Activated naive CD8-positive, alpha-beta T cell treated with anti-CD3 and anti-CD28 coated beads, Interleukin-2, amount 10 ng/mL, durations not matched to agents 7 days and 5 days (primary cell): ENCODE data around the gene TBXA2R. TPM values are rescaled to one million over a fixed set of nuclear protein-coding genes. Genes with fewer than 3 reads are reported as not detected.
"Not testable (repeated sequence)": the region's sequence is repeated elsewhere in the genome, so short reads cannot be mapped to it uniquely, and the experiment has no call there.

Experiments used
- ATAC-seq: fragments of 150-1000 bp; cut with Tn5 transposase; one replicate; pipeline ENCODE4 v1.10.0; 2021; ENCODE audit warnings: low read depth, moderate library complexity
- POLR2A ChIA-PET: fragments of 350-600 bp; sonication (Branson Sonifier 250); formaldehyde crosslinking; loops from one replicate; lab custom pipeline; 2021; ENCODE audit warnings: antibody characterized with exemption; lab: Charles Lee
- DNase-seq: peaks from one replicate; pipeline ENCODE4 v3.0.0; 2021
- H3K27ac Mint-ChIP-seq: one replicate; pipeline ENCODE4 v1.8.0; 2022; ENCODE audit warnings: mild to moderate bottlenecking, mixed read lengths
- H3K27me3 Mint-ChIP-seq: one replicate; pipeline ENCODE4 v1.8.0; 2022; ENCODE audit warnings: mild to moderate bottlenecking, moderate library complexity, mixed read lengths
- H3K36me3 Mint-ChIP-seq: one replicate; pipeline ENCODE4 v1.8.0; 2021; ENCODE audit warnings: mild to moderate bottlenecking, mixed read lengths
- H3K4me1 Mint-ChIP-seq: one replicate; pipeline ENCODE4 v1.8.0; 2021; ENCODE audit warnings: mixed read lengths
- H3K4me3 Mint-ChIP-seq: one replicate; pipeline ENCODE4 v1.8.0; 2022; ENCODE audit warnings: mild to moderate bottlenecking, moderate library complexity, mixed read lengths
- H3K9me3 Mint-ChIP-seq: one replicate; pipeline ENCODE4 v1.8.0; 2021; ENCODE audit warnings: mixed read lengths
- total RNA-seq, 2 experiments: library from RNA; stranded (reverse); gene quantifications; one replicate each; pipeline ENCODE4 v1.2.3, GENCODE V29; 2021

TBXA2R gene
- total RNA-seq, 2 experiments from 2014 or later = 1.7 to 2.1 TPM

DNA sequence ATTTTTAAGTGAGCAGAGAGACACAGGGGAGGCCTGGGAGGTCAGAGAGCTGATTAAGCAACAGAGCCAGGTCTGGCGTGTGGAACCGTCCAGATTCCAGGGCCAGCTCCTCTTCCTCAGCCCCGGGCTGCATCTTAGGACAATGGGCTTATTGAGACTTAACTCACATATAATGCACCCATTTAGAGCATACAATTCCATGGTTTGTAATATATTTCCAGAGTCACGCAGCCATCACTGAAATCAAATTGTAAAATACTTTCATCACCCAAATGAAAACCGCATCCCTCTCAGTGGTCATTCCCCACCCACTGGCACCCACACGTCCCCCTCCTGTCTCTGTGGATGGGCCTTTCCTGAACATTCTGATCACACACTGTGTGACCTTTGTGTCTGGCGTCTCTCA, 36.1 kb downstream of the TBXA2R start:
- H3K4me1 Mint-ChIP-seq = peaks cover 8% of the 10 kb centered on the region
- POLR2A ChIA-PET = no interaction called here
- H3K9me3 Mint-ChIP-seq = no peaks in the 10 kb centered on the region
- ATAC-seq (no peak), DNase-seq (no peak)
- H3K36me3 Mint-ChIP-seq = peaks cover 2% of the 10 kb centered on the region
- no peak overlapping the region for H3K27ac Mint-ChIP-seq
- H3K27me3 Mint-ChIP-seq = no peaks in the 10 kb centered on the region
- H3K4me3 Mint-ChIP-seq = no peak overlapping the region

DNA sequence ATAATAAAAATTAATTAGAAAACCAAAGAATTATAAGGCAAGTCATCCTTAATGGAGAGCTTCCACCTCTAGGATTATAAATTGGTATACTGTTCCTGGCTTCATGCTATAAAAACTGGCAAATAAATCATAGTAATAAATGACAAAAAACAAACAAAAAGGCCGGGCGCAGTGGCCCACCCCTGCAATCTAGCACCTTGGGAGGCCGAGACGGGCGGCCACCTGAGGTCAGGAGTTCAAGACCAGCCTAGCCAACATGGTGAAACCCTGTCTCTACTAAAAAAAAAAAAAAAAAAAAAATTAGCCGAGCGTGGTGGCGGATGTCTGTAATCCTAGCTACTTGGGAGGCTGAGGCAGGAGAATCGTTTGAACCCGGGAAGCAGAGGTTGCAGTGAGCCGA, 36.6 kb downstream of the TBXA2R start:
- H3K27ac Mint-ChIP-seq, H3K4me1 Mint-ChIP-seq, ATAC-seq, H3K36me3 Mint-ChIP-seq, DNase-seq, POLR2A ChIA-PET, H3K9me3 Mint-ChIP-seq, H3K27me3 Mint-ChIP-seq, H3K4me3 Mint-ChIP-seq: not testable (repeated sequence)

DNA sequence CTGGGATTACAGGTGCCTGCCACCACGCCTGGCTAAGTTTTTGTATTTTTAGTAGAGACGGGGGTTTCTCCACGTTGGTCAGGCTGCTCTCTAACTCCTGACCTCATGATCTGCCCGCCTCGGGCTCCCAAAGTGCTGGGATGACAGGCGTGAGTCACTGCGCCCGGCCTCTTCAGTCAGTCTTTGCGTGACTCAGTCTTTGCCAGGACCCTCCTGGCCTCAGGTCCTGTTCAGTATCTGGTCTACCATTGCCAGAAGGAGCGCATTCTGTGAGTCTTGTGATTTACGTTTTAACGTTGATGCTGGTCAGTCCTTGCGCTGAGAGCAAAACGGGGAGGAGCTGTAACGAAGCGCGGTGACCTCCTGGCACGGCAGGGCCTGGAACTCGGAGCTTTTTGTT, 41.5 kb downstream of the TBXA2R start:
- H3K4me1 Mint-ChIP-seq = no peaks in the 10 kb centered on the region
- H3K27ac Mint-ChIP-seq = no peak overlapping the region
- H3K4me3 Mint-ChIP-seq = no peak overlapping the region
- POLR2A ChIA-PET = no interaction called here
- H3K36me3 Mint-ChIP-seq = no peaks in the 10 kb centered on the region
- no peaks in the 10 kb centered on the region for H3K27me3 Mint-ChIP-seq
- ATAC-seq (no peak), DNase-seq (no peak)
- H3K9me3 Mint-ChIP-seq = no peaks in the 10 kb centered on the region

DNA sequence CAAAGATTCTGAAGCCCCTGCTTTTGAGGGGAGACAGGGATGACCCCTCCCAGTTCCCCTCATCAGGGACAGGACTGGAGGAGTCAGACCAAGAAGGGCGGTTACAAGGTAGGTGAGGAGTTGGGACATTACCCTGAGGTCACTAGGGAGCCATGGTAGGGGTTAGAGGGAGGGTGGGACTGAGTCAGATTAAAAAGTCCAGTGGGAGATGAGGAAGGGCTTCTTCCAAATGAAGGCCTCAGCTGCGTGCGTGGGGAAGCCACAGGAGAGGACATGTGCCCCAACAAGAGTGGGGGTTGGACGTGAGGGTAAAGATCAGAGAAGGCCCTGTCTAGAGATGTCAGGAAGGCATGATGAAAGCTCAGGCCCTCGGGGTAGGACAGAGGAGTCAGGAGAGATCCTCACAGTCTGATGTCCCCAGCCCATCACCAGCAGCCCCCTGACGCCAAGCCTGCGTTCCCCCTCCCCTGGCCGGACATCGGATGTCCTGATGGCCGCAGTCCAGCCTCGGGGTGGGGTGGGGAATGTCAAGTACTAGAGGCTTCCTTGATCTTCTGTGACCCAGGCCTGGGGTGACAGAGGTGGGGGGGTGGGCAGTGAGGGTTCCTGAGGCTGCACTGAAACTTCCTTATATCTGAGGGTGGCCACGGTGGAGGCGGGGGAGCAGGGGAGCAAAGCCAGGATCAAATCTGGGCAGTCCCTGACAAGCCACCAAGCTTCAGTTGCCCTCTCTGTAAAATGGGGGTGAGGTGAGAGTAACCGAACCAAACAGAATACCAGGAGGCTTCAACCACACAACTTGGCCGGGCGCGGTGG, 42.8 kb downstream of the TBXA2R start:
- H3K4me3 Mint-ChIP-seq = no peak overlapping the region
- no peaks in the 10 kb centered on the region for H3K9me3 Mint-ChIP-seq
- ATAC-seq (no peak), DNase-seq (no peak)
- H3K27me3 Mint-ChIP-seq = no peaks in the 10 kb centered on the region
- no peaks in the 10 kb centered on the region for H3K4me1 Mint-ChIP-seq
- no peaks in the 10 kb centered on the region for H3K36me3 Mint-ChIP-seq
- no peak overlapping the region for H3K27ac Mint-ChIP-seq
- POLR2A ChIA-PET = interaction anchor here (0.6 kb wide), 1 partner anchor 47 kb away, joined by 3 read pairs; no protein-coding TSS in a partner anchor

DNA sequence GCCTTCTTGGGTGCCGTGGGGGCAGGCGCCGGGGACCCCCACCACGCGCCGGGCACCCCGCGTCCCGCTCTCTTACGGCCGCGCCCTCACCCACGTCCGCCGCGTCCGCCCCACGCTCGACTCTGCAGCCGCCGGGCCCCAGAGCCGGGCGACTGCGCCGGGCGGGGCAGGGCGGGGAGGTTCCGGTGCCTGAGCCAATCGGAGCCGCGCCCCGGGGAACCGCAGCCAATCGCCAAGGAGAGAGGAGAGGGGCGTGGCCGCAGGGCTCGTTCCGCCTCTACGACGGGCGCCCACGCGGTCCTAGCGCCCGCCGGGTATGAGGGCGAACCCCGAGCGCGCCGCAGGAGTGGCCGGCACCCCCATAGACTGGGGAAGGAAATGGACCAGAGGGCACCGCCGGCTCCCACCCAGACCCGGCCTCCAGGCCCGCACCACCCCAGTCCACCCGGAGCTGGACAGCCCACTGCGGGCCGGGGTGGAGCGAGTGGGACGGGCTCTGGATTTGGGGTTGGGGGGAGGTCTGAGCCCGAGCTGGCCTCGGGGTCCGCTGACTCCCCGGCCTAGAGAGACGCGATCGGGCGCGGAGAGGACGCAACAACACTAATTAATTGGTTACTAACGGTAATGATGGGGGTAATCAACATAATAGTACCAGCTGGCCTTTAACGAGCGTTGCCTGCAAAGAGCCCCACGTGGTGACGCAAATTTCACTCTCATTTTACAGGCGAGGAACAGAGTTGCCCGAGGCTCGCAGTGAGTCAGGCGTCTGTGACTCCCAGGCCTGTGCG, 49.0 kb downstream of the TBXA2R start, which contains the start of gene MFSD12:
Gene MFSD12 (minus strand): TSS at position 126 of the 788 bp plus-strand sequence. CDS start 183 bp downstream, outside the sequence.
- Mint-ChIP-seq H3K4me3 (peak within 1 kb of the TSS; percentile 95), H3K27me3 (no peaks in the 10 kb centered on the region), H3K9me3 (no peaks in the 10 kb centered on the region), H3K27ac (peak within 1 kb of the TSS; percentile 88), H3K4me1 (peaks cover 31% of the 10 kb centered on the region), H3K36me3 (no peaks in the 10 kb centered on the region)
- ATAC-seq = peak; percentile 86
- POLR2A ChIA-PET = interaction anchor here (0.8 to 1.4 kb wide), 6 partner anchors 10 to 70 kb away, joined by 3 to 5 read pairs (median 3); no protein-coding TSS in a partner anchor
- peak; percentile 97 for DNase-seq

DNA sequence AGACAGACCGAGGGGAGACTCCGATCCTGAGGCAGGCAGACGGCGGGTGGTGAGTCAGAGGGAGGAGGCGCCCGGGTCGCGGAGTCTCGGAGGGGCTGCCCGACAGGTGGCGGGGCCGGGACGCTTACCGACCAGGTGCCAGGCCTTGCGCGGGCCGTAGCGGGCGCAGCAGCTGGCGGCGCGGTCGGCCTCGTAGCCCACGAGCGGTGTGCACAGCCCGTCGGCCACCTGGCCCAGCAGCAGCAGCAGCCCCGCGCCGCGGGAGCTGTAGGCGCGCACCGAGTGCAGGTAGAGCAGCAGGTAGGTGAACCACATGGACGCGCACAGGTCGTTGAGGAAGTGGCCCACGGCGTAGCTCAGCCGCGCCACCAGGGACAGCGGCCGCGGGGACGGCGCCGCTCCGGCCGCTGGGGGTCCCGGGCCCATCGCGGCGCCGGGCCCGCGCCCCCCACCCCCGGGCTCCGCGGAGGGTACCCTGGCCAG, 49.7 kb downstream of the TBXA2R start:
- POLR2A ChIA-PET = interaction anchor here (0.5 to 1.4 kb wide), 7 partner anchors 10 to 255 kb away, joined by 3 to 8 read pairs (median 3); no protein-coding TSS in a partner anchor
- ATAC-seq = peak; percentile 13
- peaks cover 34% of the 10 kb centered on the region for H3K4me1 Mint-ChIP-seq
- no peaks in the 10 kb centered on the region for H3K9me3 Mint-ChIP-seq
- peak; percentile 75 for DNase-seq
- H3K27me3 Mint-ChIP-seq = no peaks in the 10 kb centered on the region
- no peaks in the 10 kb centered on the region for H3K36me3 Mint-ChIP-seq
- H3K4me3 Mint-ChIP-seq = peak overlapping the region; percentile 95
- peak overlapping the region; percentile 88 for H3K27ac Mint-ChIP-seq

DNA sequence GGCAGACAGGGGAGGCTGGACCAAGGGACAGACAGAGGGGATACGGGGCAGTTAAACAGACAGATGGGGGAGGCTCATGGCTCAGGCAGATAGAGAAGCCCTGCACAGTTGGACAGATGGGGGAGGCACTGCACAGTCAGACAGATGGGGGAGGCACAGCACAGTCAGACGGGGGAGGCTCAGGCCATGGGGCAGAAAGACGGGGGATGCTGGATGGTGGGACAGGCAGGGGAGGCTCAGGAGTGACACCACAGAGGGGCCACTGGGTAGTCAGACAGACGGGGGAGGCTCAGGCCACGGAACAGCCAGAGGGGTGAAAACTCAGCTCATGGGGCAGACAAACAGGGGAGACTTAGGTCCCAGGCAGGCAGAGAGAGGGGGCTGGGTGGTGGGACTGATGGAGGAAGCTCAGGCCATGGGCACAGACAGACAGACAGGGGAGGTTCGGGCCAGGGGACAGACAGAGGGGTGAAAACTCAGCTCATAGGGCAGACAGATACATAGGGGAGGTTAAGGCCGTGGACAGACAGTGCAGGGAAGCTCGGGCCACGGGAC, 50.2 kb downstream of the TBXA2R start:
- POLR2A ChIA-PET = interaction anchor here (0.5 to 1.4 kb wide), 7 partner anchors 10 to 421 kb away, joined by 3 to 8 read pairs (median 3); no protein-coding TSS in a partner anchor
- no peaks in the 10 kb centered on the region for H3K27me3 Mint-ChIP-seq
- ATAC-seq = no peak
- no peaks in the 10 kb centered on the region for H3K9me3 Mint-ChIP-seq
- no peak for DNase-seq
- peak overlapping the region; percentile 95 for H3K4me3 Mint-ChIP-seq
- H3K27ac Mint-ChIP-seq = peak overlapping the region; percentile 88
- H3K36me3 Mint-ChIP-seq = no peaks in the 10 kb centered on the region
- H3K4me1 Mint-ChIP-seq = peaks cover 35% of the 10 kb centered on the region

DNA sequence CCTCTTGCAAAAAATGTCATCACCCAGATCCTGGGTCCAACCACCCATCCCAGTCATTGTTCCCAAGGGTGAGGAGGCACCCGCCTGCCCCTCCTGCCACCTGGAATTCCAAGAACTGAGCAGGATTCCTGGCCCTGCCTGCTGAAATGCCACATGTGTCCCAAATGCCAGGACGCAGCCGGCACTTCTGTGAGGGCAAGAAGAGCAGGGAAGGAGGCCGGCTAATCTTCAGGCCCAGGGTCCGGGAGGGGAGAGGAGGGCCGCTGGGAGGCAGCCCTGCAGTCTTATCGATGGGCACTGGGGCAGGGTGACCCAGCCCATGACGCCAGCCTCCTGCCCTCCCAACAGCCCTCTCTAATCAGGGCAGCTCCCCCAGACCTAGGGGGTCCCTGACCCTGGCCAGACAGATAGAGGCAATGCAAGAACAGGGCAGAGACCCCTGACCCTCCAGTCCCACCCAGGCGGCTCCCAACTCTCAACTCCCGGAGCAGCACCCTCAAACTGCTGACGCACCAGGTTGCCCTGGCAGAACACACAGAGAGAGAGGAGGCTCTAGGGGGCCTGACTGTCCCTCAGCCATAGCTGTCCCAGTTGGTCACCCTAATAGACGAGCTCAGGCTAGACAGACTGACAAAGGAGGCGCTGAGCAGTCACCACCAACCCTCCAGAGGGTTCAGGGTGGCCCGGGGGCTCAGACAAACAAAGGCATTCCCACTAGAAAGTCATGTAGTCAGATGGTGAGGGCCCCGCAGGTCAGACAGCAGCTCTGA, 50.8 kb downstream of the TBXA2R start:
- peaks cover 1% of the 10 kb centered on the region for H3K36me3 Mint-ChIP-seq
- no peak for ATAC-seq
- peak overlapping the region; percentile 95 for H3K4me3 Mint-ChIP-seq
- H3K27me3 Mint-ChIP-seq = no peaks in the 10 kb centered on the region
- peak overlapping the region; percentile 88 for H3K27ac Mint-ChIP-seq
- H3K4me1 Mint-ChIP-seq = peaks cover 36% of the 10 kb centered on the region
- H3K9me3 Mint-ChIP-seq = no peaks in the 10 kb centered on the region
- POLR2A ChIA-PET = interaction anchor here (0.6 to 1.1 kb wide), 5 partner anchors 12 to 420 kb away, joined by 3 to 6 read pairs (median 3); no protein-coding TSS in a partner anchor
- peak; percentile 43 for DNase-seq

DNA sequence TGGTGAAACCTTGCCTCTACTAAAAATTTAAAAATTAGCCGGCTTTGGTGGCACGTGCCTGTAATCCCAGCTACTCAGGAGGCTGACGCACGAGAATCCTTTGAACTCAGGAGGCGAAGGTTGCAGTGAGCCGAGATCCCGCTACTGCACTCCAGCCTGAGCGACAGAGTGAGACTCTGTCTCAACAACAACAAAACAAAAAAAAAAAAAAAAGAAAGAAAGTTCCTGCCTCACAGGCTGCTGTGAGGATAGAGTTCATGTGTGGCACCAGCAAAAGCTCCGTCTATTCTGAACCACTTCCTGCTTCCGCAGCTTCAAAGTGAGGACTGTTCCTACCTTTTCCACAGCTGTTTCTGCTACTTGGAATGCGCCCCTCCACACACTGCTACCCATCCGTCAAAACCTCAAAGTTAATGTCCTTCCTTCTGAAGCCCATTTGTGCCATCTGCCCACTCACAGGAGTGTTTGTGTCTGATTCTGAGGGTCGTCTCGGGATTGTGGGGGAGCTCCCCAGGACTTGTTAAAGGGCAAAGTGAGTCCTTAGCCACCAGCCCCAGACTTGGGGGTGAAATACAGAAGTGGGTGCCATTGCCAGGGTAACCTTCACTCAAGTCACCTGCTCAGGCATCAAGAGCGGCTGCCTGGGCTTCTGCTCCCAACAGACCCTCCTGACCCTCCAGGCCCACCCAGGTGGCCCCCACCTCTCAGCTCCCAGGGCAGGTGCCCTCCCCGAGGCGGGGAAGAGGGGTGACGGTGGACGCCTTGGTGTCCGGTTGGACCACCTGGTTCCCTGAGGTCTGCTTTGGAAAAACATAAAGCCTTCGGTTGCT, 52.2 kb downstream of the TBXA2R start:
- H3K4me3 Mint-ChIP-seq = peak overlapping the region; percentile 80
- H3K27me3 Mint-ChIP-seq = no peaks in the 10 kb centered on the region
- H3K36me3 Mint-ChIP-seq = peaks cover 2% of the 10 kb centered on the region
- peak overlapping the region; percentile 95 for H3K27ac Mint-ChIP-seq
- no peaks in the 10 kb centered on the region for H3K9me3 Mint-ChIP-seq
- POLR2A ChIA-PET = interaction anchor here (0.6 to 1.4 kb wide), 11 partner anchors 12 to 1302 kb away, joined by 3 to 8 read pairs (median 3); partner anchors contain the start of genes APBA3 and DAPK3
- DNase-seq (peak; percentile 55), ATAC-seq (peak; percentile 40)
- peaks cover 36% of the 10 kb centered on the region for H3K4me1 Mint-ChIP-seq

DNA sequence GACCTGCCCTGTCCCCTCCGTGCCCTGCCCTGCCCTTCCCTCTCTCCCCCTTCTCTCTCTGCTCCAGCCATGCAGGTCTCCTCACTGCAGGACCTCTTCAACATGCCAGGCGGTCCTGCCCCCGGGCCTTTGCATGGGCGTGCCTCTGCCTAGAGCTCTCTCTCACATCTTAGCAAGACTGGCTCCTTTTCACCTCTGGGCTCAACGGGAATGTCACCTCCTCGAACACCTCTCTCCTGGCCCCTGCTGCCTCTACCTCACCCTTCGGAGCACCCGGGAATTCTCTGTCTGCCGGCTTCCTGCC, 54.9 kb downstream of the TBXA2R start:
- peaks cover 2% of the 10 kb centered on the region for H3K36me3 Mint-ChIP-seq
- no peak for ATAC-seq
- no peak for DNase-seq
- H3K27ac Mint-ChIP-seq = peak overlapping the region; percentile 30
- H3K9me3 Mint-ChIP-seq = no peaks in the 10 kb centered on the region
- no peak overlapping the region for H3K4me3 Mint-ChIP-seq
- no peaks in the 10 kb centered on the region for H3K27me3 Mint-ChIP-seq
- POLR2A ChIA-PET = no interaction called here
- H3K4me1 Mint-ChIP-seq = peaks cover 32% of the 10 kb centered on the region

DNA sequence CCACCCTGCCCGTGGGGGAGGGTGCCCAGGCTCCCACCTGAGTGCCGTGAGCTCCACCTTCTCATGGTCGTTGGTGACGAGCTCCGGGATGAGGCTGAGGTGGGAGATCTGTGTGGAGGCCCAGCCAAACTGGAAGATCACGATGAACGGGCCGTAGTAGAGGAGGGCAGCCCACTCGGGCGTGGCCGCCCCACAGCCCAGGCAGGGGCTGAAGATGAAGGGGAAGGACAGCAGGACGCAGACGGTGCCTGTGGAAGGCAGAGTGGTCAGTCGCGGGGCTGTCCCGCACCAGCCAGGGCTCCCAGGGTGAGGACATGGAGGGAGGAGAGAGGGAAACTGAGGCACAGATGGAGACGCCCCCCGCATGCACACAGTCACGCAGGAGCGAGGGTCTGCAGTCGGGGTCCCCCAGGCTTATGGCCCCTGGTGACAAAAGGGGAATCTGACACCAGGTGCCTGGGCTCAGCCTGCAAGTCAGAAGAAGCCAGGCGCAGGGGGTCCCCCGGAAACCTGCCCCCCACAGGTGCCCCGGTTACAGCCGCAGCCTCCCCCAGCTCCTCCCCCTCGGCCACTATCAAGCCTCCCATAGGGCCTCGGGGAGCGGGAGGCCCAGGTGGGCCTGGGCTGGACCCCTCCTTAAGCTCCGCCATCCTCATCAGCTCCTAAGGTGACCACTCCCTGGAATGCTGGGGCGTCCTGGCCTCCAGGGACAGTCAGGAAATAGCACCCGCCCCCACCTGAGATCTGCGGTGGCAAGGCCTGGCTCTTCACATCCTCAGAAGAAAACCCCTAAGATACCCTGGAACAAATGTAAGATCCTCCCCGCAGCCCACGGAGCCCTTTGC, 55.5 kb downstream of the TBXA2R start:
- Mint-ChIP-seq H3K36me3 (peaks cover 2% of the 10 kb centered on the region), H3K27ac (peak overlapping the region; percentile 30), H3K4me1 (peaks cover 26% of the 10 kb centered on the region), H3K27me3 (no peaks in the 10 kb centered on the region), H3K4me3 (no peak overlapping the region), H3K9me3 (no peaks in the 10 kb centered on the region)
- DNase-seq (no peak), ATAC-seq (no peak)
- POLR2A ChIA-PET = no interaction called here
